HEK293 (cell line): ENCODE data around the gene STPG3.

ENCODE experiments used
- CTCF ChIA-PET: fragments of 350-600 bp; formaldehyde crosslinking; extraction: SDS; loops from one replicate; lab custom pipeline; 2021; ENCODE audit warnings: antibody characterized with exemption; lab: Yijun Ruan, JAX
- POLR2A ChIA-PET: fragments of 300-600 bp; formaldehyde crosslinking; extraction: SDS; loops from one replicate; lab custom pipeline; 2020; ENCODE audit warnings: antibody characterized with exemption, inconsistent platforms; lab: Yijun Ruan, JAX
- H3K27ac ChIP-seq: fragments of 200-500 bp; sonication (Bioruptor generic); 2 replicates; pipeline ENCODE4 v1.5.1; 2014; ENCODE audit warnings: low read depth, low read length, control low read depth, inconsistent platforms; ENCODE audit errors: extremely low read depth
- H3K36me3 ChIP-seq, 2 experiments: fragments of 200-500 bp in 1 of 2; sonication (Bioruptor generic) in 1 of 2; 1 replicate in 1 of 2; 2 replicates in 1 of 2; pipeline ENCODE4 v1.5.1; 2014 to 2017; ENCODE audit warnings: inconsistent platforms in 2 of 2, low read length in 2 of 2; ENCODE audit not compliant: control insufficient read depth in 2 of 2, insufficient read depth in 1 of 2
- H3K4me1 ChIP-seq: fragments of 200-500 bp; sonication (Bioruptor generic); 2 replicates; pipeline ENCODE4 v1.5.1; 2014; ENCODE audit warnings: mild to moderate bottlenecking, low read length, inconsistent platforms; ENCODE audit not compliant: control insufficient read depth, insufficient read depth
- H3K4me3 ChIP-seq: 2 replicates; pipeline ENCODE4 v1.5.1; 2011; ENCODE audit warnings: low read depth, mild to moderate bottlenecking, control low read depth, low read length, moderate library complexity
- H3K9me3 ChIP-seq: fragments of 200-500 bp; sonication (Bioruptor generic); 2 replicates; pipeline ENCODE4 v1.5.1; 2014; ENCODE audit warnings: low read depth, low read length, inconsistent platforms; ENCODE audit not compliant: control insufficient read depth, insufficient read depth
- BCL11A ChIP-seq: fragments of 450-650 bp; formaldehyde crosslinking; IDR thresholded peaks from 2 replicates; pipeline ENCODE4 v1.5.1; 2016; ENCODE audit warnings: low read depth, missing biosample characterization, missing genetic modification characterization
- BCL11B ChIP-seq: fragments of 450-650 bp; formaldehyde crosslinking; IDR thresholded peaks from 2 replicates; pipeline ENCODE4 v1.5.1; 2016; ENCODE audit warnings: low read depth, missing biosample characterization, missing genetic modification characterization
- EGR2 ChIP-seq: fragments of 450-650 bp; formaldehyde crosslinking; IDR thresholded peaks from 2 replicates; pipeline ENCODE4 v1.5.1; 2016; ENCODE audit warnings: low read depth, missing biosample characterization, missing genetic modification characterization
- GLIS1 ChIP-seq: fragments of 450-650 bp; formaldehyde crosslinking; IDR thresholded peaks from 2 replicates; pipeline ENCODE4 v1.5.1; 2016; ENCODE audit warnings: missing biosample characterization, missing genetic modification characterization
- HIC1 ChIP-seq: fragments of 450-650 bp; formaldehyde crosslinking; IDR thresholded peaks from 2 replicates; pipeline ENCODE4 v1.5.1; 2016; ENCODE audit warnings: missing biosample characterization, missing genetic modification characterization
- INSM2 ChIP-seq: fragments of 450-650 bp; formaldehyde crosslinking; IDR thresholded peaks from 2 replicates; pipeline ENCODE4 v1.5.1; 2016; ENCODE audit warnings: missing biosample characterization, missing genetic modification characterization
- KLF1 ChIP-seq: fragments of 450-650 bp; formaldehyde crosslinking; IDR thresholded peaks from 2 replicates; pipeline ENCODE4 v1.5.1; 2016; ENCODE audit warnings: missing biosample characterization, missing genetic modification characterization
- KLF9 ChIP-seq: fragments of 450-650 bp; formaldehyde crosslinking; IDR thresholded peaks from 2 replicates; pipeline ENCODE4 v1.5.1; 2016; ENCODE audit warnings: missing biosample characterization, missing genetic modification characterization, low read depth
- OSR2 ChIP-seq: fragments of 450-650 bp; formaldehyde crosslinking; IDR thresholded peaks from 2 replicates; pipeline ENCODE4 v1.5.1; 2016; ENCODE audit warnings: missing biosample characterization, missing genetic modification characterization
- PATZ1 ChIP-seq: fragments of 450-650 bp; formaldehyde crosslinking; IDR thresholded peaks from 2 replicates; pipeline ENCODE4 v1.5.1; 2016; ENCODE audit warnings: missing biosample characterization, missing genetic modification characterization
- SP2 ChIP-seq: fragments of 450-650 bp; formaldehyde crosslinking; IDR thresholded peaks from 2 replicates; pipeline ENCODE4 v1.5.1; 2016; ENCODE audit warnings: missing biosample characterization, missing genetic modification characterization
- SP3 ChIP-seq: fragments of 450-650 bp; formaldehyde crosslinking; IDR thresholded peaks from 2 replicates; pipeline ENCODE4 v1.5.1; 2016; ENCODE audit warnings: missing biosample characterization, missing genetic modification characterization
- YY2 ChIP-seq: fragments of 450-650 bp; formaldehyde crosslinking; IDR thresholded peaks from 2 replicates; pipeline ENCODE4 v1.5.1; 2016; ENCODE audit warnings: missing biosample characterization, missing genetic modification characterization
- ZFHX2 ChIP-seq: fragments of 450-650 bp; formaldehyde crosslinking; conservative IDR thresholded peaks from 2 replicates; pipeline ENCODE4 v1.5.1; 2016; ENCODE audit warnings: missing biosample characterization, missing genetic modification characterization
- ZFP69B ChIP-seq: fragments of 450-650 bp; formaldehyde crosslinking; IDR thresholded peaks from 2 replicates; pipeline ENCODE4 v1.5.1; 2016; ENCODE audit warnings: missing biosample characterization, missing genetic modification characterization
- ZIC2 ChIP-seq: fragments of 450-650 bp; formaldehyde crosslinking; IDR thresholded peaks from 2 replicates; pipeline ENCODE4 v1.5.1; 2016; ENCODE audit warnings: missing biosample characterization, missing genetic modification characterization
- ZNF138 ChIP-seq: fragments of 450-650 bp; formaldehyde crosslinking; IDR thresholded peaks from 2 replicates; pipeline ENCODE4 v1.5.1; 2016; ENCODE audit warnings: missing biosample characterization, missing genetic modification characterization, borderline replicate concordance
- ZNF148 ChIP-seq: fragments of 450-650 bp; formaldehyde crosslinking; IDR thresholded peaks from 2 replicates; pipeline ENCODE4 v1.5.0; 2017; ENCODE audit warnings: missing biosample characterization, missing genetic modification characterization, borderline replicate concordance
- ZNF155 ChIP-seq: fragments of 450-650 bp; formaldehyde crosslinking; IDR thresholded peaks from 2 replicates; pipeline ENCODE4 v1.5.1; 2016; ENCODE audit warnings: missing biosample characterization, missing genetic modification characterization
- ZNF239 ChIP-seq: fragments of 450-650 bp; formaldehyde crosslinking; IDR thresholded peaks from 2 replicates; pipeline ENCODE4 v1.5.1; 2016; ENCODE audit warnings: missing biosample characterization, missing genetic modification characterization
- ZNF311 ChIP-seq: fragments of 450-650 bp; formaldehyde crosslinking; IDR thresholded peaks from 2 replicates; pipeline ENCODE4 v1.5.1; 2017; ENCODE audit warnings: missing biosample characterization, missing genetic modification characterization, borderline replicate concordance
- ZNF324 ChIP-seq: fragments of 450-650 bp; formaldehyde crosslinking; IDR thresholded peaks from 2 replicates; pipeline ENCODE4 v1.5.1; 2016; ENCODE audit warnings: missing biosample characterization, missing genetic modification characterization
- ZNF350 ChIP-seq: fragments of 450-650 bp; formaldehyde crosslinking; IDR thresholded peaks from 2 replicates; pipeline ENCODE4 v1.5.0; 2017; ENCODE audit warnings: missing biosample characterization, mild to moderate bottlenecking, missing genetic modification characterization
- ZNF416 ChIP-seq: fragments of 450-650 bp; formaldehyde crosslinking; IDR thresholded peaks from 2 replicates; pipeline ENCODE4 v1.5.1; 2016; ENCODE audit warnings: missing biosample characterization, missing genetic modification characterization
- ZNF423 ChIP-seq: fragments of 450-650 bp; formaldehyde crosslinking; IDR thresholded peaks from 2 replicates; pipeline ENCODE4 v1.5.1; 2016; ENCODE audit warnings: missing biosample characterization, missing genetic modification characterization
- ZNF561 ChIP-seq: fragments of 450-650 bp; IDR thresholded peaks from 2 replicates; pipeline ENCODE4 v1.5.1; 2018; ENCODE audit warnings: missing biosample characterization, missing genetic modification characterization, borderline replicate concordance
- ZNF776 ChIP-seq: fragments of 450-650 bp; formaldehyde crosslinking; IDR thresholded peaks from 2 replicates; pipeline ENCODE4 v1.5.0; 2017; ENCODE audit warnings: missing biosample characterization, missing genetic modification characterization, borderline replicate concordance

Gene STPG3

GRCh38 chr9:137221506-137222111, 29.5 kb upstream of the STPG3 start (continued):
- 0 out of 2 replicates have a peak, but pooled peaks have one; percentile 16 for TF ChIP-seq EGR2 (tag by site-specific recombination)
- TF ChIP-seq KLF9 (tag by site-specific recombination): no peak
- peak; percentile 75; the same call in 1 of the 2 replicates for TF ChIP-seq HIC1 (tag by site-specific recombination)
- TF ChIP-seq BCL11A (tag by site-specific recombination): 0 out of 2 replicates have a peak, but pooled peaks have one; percentile 41
- TF ChIP-seq ZNF138: no peak
- peak; percentile 95 for TF ChIP-seq BCL11B
- no peak for TF ChIP-seq ZNF324 (tag by site-specific recombination)
- peak; percentile 35 for TF ChIP-seq SP2 (tag by site-specific recombination)
- TF ChIP-seq ZNF311: no peak
- TF ChIP-seq ZFP69B (tag by site-specific recombination): peak; percentile 47; the same call in 1 of the 2 replicates

GRCh38 chr9:137222190-137223077, 28.7 kb upstream of the STPG3 start, which contains the start of gene RNF208:
RNF208 (minus strand) TSS chr9:137222240; CDS start chr9:137221212, 1,028 bp downstream.
- H3K4me1 ChIP-seq: peaks cover 4% of the 10 kb centered on the region
- CTCF ChIA-PET: interaction anchor here (0.6 to 6.7 kb wide), 9 partner anchors 9 to 153 kb away, joined by 3 to 54 read pairs (median 4); partner anchors contain the start of genes ANAPC2, NDOR1, SAPCD2 and SSNA1
- no peak for TF ChIP-seq ZNF561 (tag by site-specific recombination)
- no peak for TF ChIP-seq ZNF239 (tag by site-specific recombination)
- TF ChIP-seq KLF1 (tag by site-specific recombination): no peak
- TF ChIP-seq PATZ1 (tag by site-specific recombination): peak; percentile 54
- TF ChIP-seq ZNF148 (tag by site-specific recombination): no peak
- no peak for TF ChIP-seq ZNF776 (tag by site-specific recombination)
- TF ChIP-seq ZNF423 (tag by site-specific recombination): 0 out of 2 replicates have a peak, but pooled peaks have one; percentile 25
- TF ChIP-seq INSM2 (tag by site-specific recombination): no peak
- TF ChIP-seq ZNF155 (tag by site-specific recombination): no peak
- peak; percentile 47; the same call in 1 of the 2 replicates for TF ChIP-seq BCL11B
- TF ChIP-seq ZIC2 (tag by site-specific recombination): peak; percentile 36; the same call in 1 of the 2 replicates
- TF ChIP-seq EGR2 (tag by site-specific recombination): peak; percentile 37; the same call in 1 of the 2 replicates
- TF ChIP-seq ZFHX2 (tag by site-specific recombination): peak; percentile 17; the same call in 1 of the 2 replicates
- peak; percentile 92 for TF ChIP-seq GLIS1 (tag by site-specific recombination)
- no peak for TF ChIP-seq ZNF416
- TF ChIP-seq OSR2 (tag by site-specific recombination): no peak
- peak; percentile 9; the same call in 1 of the 2 replicates for TF ChIP-seq SP3 (tag by site-specific recombination)
- no peak for TF ChIP-seq YY2 (tag by site-specific recombination)
- no peak for TF ChIP-seq ZNF350 (tag by site-specific recombination)

More at GRCh38 chr9:137222190-137223077, 28.7 kb upstream of the STPG3 start, which contains the start of gene RNF208:
- H3K4me3 ChIP-seq: peak within 1 kb of the TSS; percentile 89
- H3K9me3 ChIP-seq: no peaks in the 10 kb centered on the region
- peak within 1 kb of the TSS; percentile 72 for H3K27ac ChIP-seq
- POLR2A ChIA-PET: interaction anchor here (0.9 to 17.2 kb wide), 23 partner anchors 14 to 494 kb away, joined by 3 to 304 read pairs (median 5); partner anchors contain the start of genes AJM1, ANAPC2, MAN1B1 and NDOR1
- H3K36me3 ChIP-seq: peaks cover 0 to 23% of the 10 kb centered on the region in 2 experiments; a peak in 1 of 3 replicates
